HepG2 (cell line): ENCODE data around the gene SORL1-AS1.

Experiments used
- ATAC-seq: fragments of 200-7000 bp; cut with Tn5 transposase; 3 replicates; pipeline ENCODE4 v1.9.1; 2020; ENCODE audit warnings: mild to moderate bottlenecking, moderate library complexity
- BruUV-seq: library from RNA; stranded (reverse); fragments of 400-500 nt; replicated peaks from 2 replicates; lab custom pipeline; 2021; lab: Mats Ljungman, UMichigan
- CTCF ChIA-PET: fragments of 300-600 bp; formaldehyde crosslinking; extraction: SDS; loops from one replicate; lab custom pipeline; 2021; ENCODE audit warnings: low total read pairs, inconsistent platforms, low intra/inter-chr PET ratio; lab: Yijun Ruan, JAX
- POLR2A ChIA-PET: fragments of 350-600 bp; sonication (Branson Sonifier 250); formaldehyde crosslinking; loops from one replicate; lab custom pipeline; 2020; ENCODE audit warnings: antibody characterized with exemption, inconsistent platforms; lab: Yijun Ruan, JAX
- DNase-seq: peaks from one replicate; pipeline ENCODE4 v3.0.0-alpha.2; 2015; ENCODE audit warnings: low spot score
- FAIRE-seq: peaks from 3 replicates; lab custom pipeline; 2011; peaks lifted over from hg19 to GRCh38; lab: Jason Lieb, UNC
- H2AFZ ChIP-seq: one replicate; pipeline ENCODE4 v1.6.1; 2011; ENCODE audit warnings: low read length, inconsistent platforms
- H3K27ac ChIP-seq: fragments of 300-600 bp; 3 replicates; pipeline ENCODE4 v1.8.0; 2011; ENCODE audit warnings: mixed run types, mild to moderate bottlenecking, mixed read lengths, low read length, inconsistent platforms; ENCODE audit not compliant: insufficient read depth; ENCODE audit errors: extremely low read length
- H3K27me3 ChIP-seq, 2 experiments: fragments of 200-600 bp in 1 of 2; 2 replicates in 1 of 2; 3 replicates in 1 of 2; pipeline versions ENCODE4 v1.6.0 to v1.8.0; 2011; ENCODE audit warnings: low read length in 2 of 2, mild to moderate bottlenecking in 2 of 2, moderate library complexity in 2 of 2, inconsistent platforms in 1 of 2; ENCODE audit not compliant: insufficient read depth in 2 of 2, control insufficient read depth in 1 of 2
- H3K36me3 ChIP-seq, 2 experiments: fragments of 200-600 bp in 1 of 2; replicated peaks in 1 of 2; 2 replicates in 1 of 2; 3 replicates in 1 of 2; pipeline versions ENCODE4 v1.5.1 to v1.8.0; 2011; ENCODE audit warnings: low read length in 2 of 2, inconsistent platforms in 1 of 2; ENCODE audit not compliant: insufficient read depth in 2 of 2, control insufficient read depth in 1 of 2
- H3K4me1 ChIP-seq: 2 replicates; pipeline ENCODE4 v1.5.1; 2012; ENCODE audit warnings: low read length, inconsistent platforms; ENCODE audit not compliant: insufficient read depth
- H3K4me2 ChIP-seq: 2 replicates; pipeline ENCODE4 v1.6.0; 2011; ENCODE audit warnings: low read depth, low read length, inconsistent platforms
- H3K4me3 ChIP-seq, 3 experiments: fragments of 200-600 bp in 1 of 3; sonication (generic), shearing (Covaris generic) in 1 of 3; replicated peaks in 1 of 3; 2 replicates each; pipeline ENCODE4 v1.5.1; 2011 to 2016; ENCODE audit warnings: low read length in 3 of 3, inconsistent platforms in 2 of 3, low read depth in 2 of 3, mild to moderate bottlenecking in 2 of 3, control low read depth in 1 of 3, mixed read lengths in 1 of 3; ENCODE audit not compliant: insufficient read depth in 1 of 3
- H3K79me2 ChIP-seq: one replicate; pipeline ENCODE4 v1.6.1; 2011; ENCODE audit warnings: low read length, inconsistent platforms; ENCODE audit not compliant: insufficient read depth
- H3K9ac ChIP-seq: 2 replicates; pipeline ENCODE4 v1.6.0; 2011; ENCODE audit warnings: mild to moderate bottlenecking, low read depth, low read length, inconsistent platforms; ENCODE audit not compliant: insufficient read depth
- H3K9me3 ChIP-seq: 2 replicates; pipeline ENCODE4 v1.5.1; 2012; ENCODE audit warnings: mild to moderate bottlenecking, low read length
- H4K20me1 ChIP-seq: 2 replicates; pipeline ENCODE4 v1.6.0; 2011; ENCODE audit warnings: inconsistent platforms, mild to moderate bottlenecking, low read length, moderate library complexity; ENCODE audit not compliant: insufficient read depth
- CAMTA2 ChIP-seq: sonication (generic); formaldehyde crosslinking; IDR thresholded peaks from 2 replicates; pipeline ENCODE4 v1.4.0; 2020; ENCODE audit warnings: mild to moderate bottlenecking, missing genetic modification reagents, borderline replicate concordance
- HNRNPLL ChIP-seq: fragments of 200-400 bp; formaldehyde crosslinking; IDR thresholded peaks from 2 replicates; pipeline ENCODE4 v1.6.1; 2017; ENCODE audit warnings: mild to moderate bottlenecking, low read depth, low read length; ENCODE audit not compliant: poor library complexity, severe bottlenecking
- HOXA3 ChIP-seq: sonication (generic); formaldehyde crosslinking; IDR thresholded peaks from 2 replicates; pipeline ENCODE4 v1.5.0; 2020; ENCODE audit warnings: missing genetic modification reagents
- IRF9 ChIP-seq: sonication (generic); formaldehyde crosslinking; IDR thresholded peaks from 2 replicates; pipeline ENCODE4 v1.8.0; 2022; ENCODE audit warnings: missing genetic modification reagents, mild to moderate bottlenecking, borderline replicate concordance
- RFX1 ChIP-seq: fragments of 450-650 bp; IDR thresholded peaks from 2 replicates; pipeline ENCODE4 v1.6.1; 2017
- SRSF1 ChIP-seq: fragments of 200-400 bp; formaldehyde crosslinking; optimal IDR thresholded peaks from 2 replicates; pipeline ENCODE3; 2017; ENCODE audit warnings: mild to moderate bottlenecking, low read depth, low read length, moderate library complexity
- ZBTB21 ChIP-seq: sonication (generic); formaldehyde crosslinking; IDR thresholded peaks from 2 replicates; pipeline ENCODE4 v1.4.0; 2020; ENCODE audit warnings: missing genetic modification reagents
- ZNF567 ChIP-seq: sonication (generic); formaldehyde crosslinking; IDR thresholded peaks from 2 replicates; pipeline ENCODE4 v1.8.1; 2023; ENCODE audit warnings: mild to moderate bottlenecking, missing genetic modification reagents, borderline replicate concordance
- ZNF672 ChIP-seq: sonication (generic); formaldehyde crosslinking; IDR thresholded peaks from 2 replicates; pipeline ENCODE4 v1.8.1; 2022; ENCODE audit warnings: missing genetic modification reagents
- WGBS: methylation state at CpG from one replicate; pipeline ENCODE4 v1.1.6; 2017; ENCODE audit warnings: low lambda C conversion rate; 5-methylcytosine and 5-hydroxymethylcytosine counted together
- in situ Hi-C: cut with HindIII; loops from 2 replicates; pipeline ENCODE4 v1.10.0; 2017; ENCODE audit warnings: low pct_unique_long_range_greater_than_20kb; ENCODE audit not compliant: extremely low pct_ligation_motif_present
- intact Hi-C: fragments of 100-400 bp; cut with micrococcal nuclease; formaldehyde crosslinking; loops from one replicate; pipeline ENCODE4 v1.10.0; 2022; ENCODE audit not compliant: unreplicated experiment

The SORL1-AS1 gene

GRCh38 chr11:121426476-121427399, 26.0 kb downstream of the SORL1-AS1 start (continued):
- TF ChIP-seq IRF9 (CRISPR knock-in tag) (0 out of 2 replicates have a peak, but pooled peaks have one; percentile 44), HOXA3 (CRISPR knock-in tag) (peak; percentile 58), ZNF672 (CRISPR knock-in tag) (no peak), CAMTA2 (CRISPR knock-in tag) (no peak)

- no TSS peak for BruUV-seq
- Histone ChIP-seq H3K9ac (no peak overlapping the region), H3K4me3 (no peak overlapping the region), H3K36me3 (no peaks in the 10 kb centered on the region), H3K27me3 (peaks cover 0 to 19% of the 10 kb centered on the region in 2 experiments; a peak in 4 of 5 replicates), H2AFZ (no peak overlapping the region), H3K4me2 (no peak overlapping the region), H3K9me3 (no peaks in the 10 kb centered on the region), H3K79me2 (no peaks in the 10 kb centered on the region), H3K4me1 (peaks cover 9% of the 10 kb centered on the region), H3K27ac (no peak overlapping the region), H4K20me1 (no peaks in the 10 kb centered on the region)
- ATAC-seq: no peak
- ChIA-PET POLR2A (no interaction called here), CTCF (no interaction called here)
- DNase-seq: no peak
- in situ Hi-C loops: no loop called here
- WGBS: 73% methylated on average over 3 of the region's 5 CpGs
- intact Hi-C loops: no loop called here
- no peak for FAIRE-seq
- TF ChIP-seq ZBTB21 (no peak), ZNF567 (no peak), RFX1 (no peak), HNRNPLL (no peak), SRSF1 (no peak)
These were observed 26.9 kb downstream of the SORL1-AS1 start for GRCh38 chr11:121425828-121426227.
